ENCODE measurements around the gene GALNT14. TPM values are rescaled to one million over a fixed set of nuclear protein-coding genes. Genes with fewer than 3 reads are reported as not detected.
A peak's percentile ranks its signal among the peaks of the same experiment; 100 is the strongest.

GALNT14 gene
- total RNA-seq, 1 experiment from 2014 or later, result 2.7 TPM

DNA sequence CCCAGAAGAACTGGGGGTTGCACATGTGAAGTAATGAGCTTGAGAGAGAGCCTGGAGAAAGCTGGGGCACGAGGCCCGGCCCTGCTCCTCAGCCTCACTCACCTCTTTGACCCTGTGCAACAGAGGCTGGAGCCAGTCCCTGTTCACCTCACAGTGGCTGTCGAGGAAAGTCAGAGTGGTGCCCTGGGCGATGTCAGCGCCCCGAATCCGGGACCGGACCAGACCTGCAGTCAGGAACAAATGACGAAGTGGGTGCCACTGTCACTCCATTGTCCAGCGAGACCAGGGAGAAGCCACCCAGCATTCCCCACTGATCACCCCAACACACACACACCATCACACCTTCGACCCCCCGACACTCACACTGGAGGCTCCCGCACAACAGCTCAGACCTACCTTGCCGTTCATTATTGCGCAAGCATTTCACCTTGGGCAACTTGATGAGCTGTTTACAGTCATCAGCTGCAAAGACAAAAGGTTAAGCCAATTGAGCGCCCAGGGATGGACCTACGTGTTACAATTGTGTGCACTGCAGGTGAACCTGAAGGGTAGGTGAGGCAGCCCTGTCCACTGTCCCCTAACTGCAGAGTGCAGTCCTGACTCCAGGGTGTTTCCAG, 182.6 kb downstream of the GALNT14 start:
- Histone ChIP-seq H2AFZ (ENCODE audit: low read length) (no peak overlapping the region), H2BK15ac (ENCODE audit: low read depth, low read length) (no peak overlapping the region), H4K8ac (replicated peaks; ENCODE audit: insufficient read length, low read depth, low read length) (no peak overlapping the region), H3K23me2 (ENCODE audit: insufficient read length, low read depth, low read length, poor library complexity, severe bottlenecking) (no peaks in the 10 kb centered on the region), H2BK120ac (ENCODE audit: low read depth, low read length, poor library complexity, severe bottlenecking) (no peak overlapping the region), H3K4me1 (ENCODE audit: insufficient read depth, low read length) (no peaks in the 10 kb centered on the region; the same call in 1 of the 2 replicates), H2BK20ac (ENCODE audit: low read depth, low read length, poor library complexity, severe bottlenecking) (no peak overlapping the region), H3T11ph (ENCODE audit: low read length) (no peak overlapping the region), H3K4ac (ENCODE audit: low read depth, low read length) (no peak overlapping the region), H3K27ac (ENCODE audit: insufficient read length, low read depth, low read length) (no peak overlapping the region), H4K5ac (ENCODE audit: insufficient read length, low read depth, low read length) (no peak overlapping the region), H3K79me1 (ENCODE audit: insufficient read depth, low read depth, low read length, poor library complexity, severe bottlenecking) (no peaks in the 10 kb centered on the region), H3K14ac (ENCODE audit: insufficient read depth, low read length) (no peak overlapping the region), H3K27me3 (ENCODE audit: insufficient read depth, low read length) (no peaks in the 10 kb centered on the region), H3K56ac (ENCODE audit: insufficient read length, low read depth, low read length) (no peak overlapping the region), H3K4me2 (ENCODE audit: insufficient read depth, insufficient read length, low read length) (no peak overlapping the region), H3K79me2 (ENCODE audit: insufficient read depth, low read length) (no peaks in the 10 kb centered on the region), H3K23ac (ENCODE audit: insufficient read length, low read depth, low read length) (no peak overlapping the region), H2AK5ac (ENCODE audit: insufficient read length, low read length) (no peak overlapping the region), H3K9ac (ENCODE audit: extremely low read depth, insufficient read length, low read length) (no peak overlapping the region), H3K18ac (ENCODE audit: insufficient read length, low read depth, low read length) (no peak overlapping the region), H3K9me3 (ENCODE audit: control insufficient read depth, low read depth, low read length) (no peaks in the 10 kb centered on the region), H2BK5ac (ENCODE audit: insufficient read length, low read length) (no peak overlapping the region), H2BK12ac (ENCODE audit: insufficient read length, low read depth, low read length) (no peak overlapping the region), H4K20me1 (ENCODE audit: control insufficient read depth, insufficient read depth, insufficient read length) (no peaks in the 10 kb centered on the region), H4K91ac (ENCODE audit: insufficient read length, low read depth, low read length) (no peak overlapping the region)
- Mint-ChIP-seq H3K4me1 (peaks cover 9 to 13% of the 10 kb centered on the region in 2 experiments), H3K4me3 (no peak overlapping the region), H3K27me3 (ENCODE audit: low read depth) (no peaks in the 10 kb centered on the region; the same call in 1 of the 2 replicates), H3K9me3 (peaks cover 0 to 1% of the 10 kb centered on the region in 2 experiments; a peak in 2 of 5 replicates), H3K27ac (peak overlapping the region in 1 of 3 experiments; percentile 87; a peak in 2 of 7 replicates), H3K36me3 (ENCODE audit: insufficient read depth in 1 of 3, low read depth in 3 of 3) (no peaks in the 10 kb centered on the region)
- TF ChIP-seq, protein P1, sequence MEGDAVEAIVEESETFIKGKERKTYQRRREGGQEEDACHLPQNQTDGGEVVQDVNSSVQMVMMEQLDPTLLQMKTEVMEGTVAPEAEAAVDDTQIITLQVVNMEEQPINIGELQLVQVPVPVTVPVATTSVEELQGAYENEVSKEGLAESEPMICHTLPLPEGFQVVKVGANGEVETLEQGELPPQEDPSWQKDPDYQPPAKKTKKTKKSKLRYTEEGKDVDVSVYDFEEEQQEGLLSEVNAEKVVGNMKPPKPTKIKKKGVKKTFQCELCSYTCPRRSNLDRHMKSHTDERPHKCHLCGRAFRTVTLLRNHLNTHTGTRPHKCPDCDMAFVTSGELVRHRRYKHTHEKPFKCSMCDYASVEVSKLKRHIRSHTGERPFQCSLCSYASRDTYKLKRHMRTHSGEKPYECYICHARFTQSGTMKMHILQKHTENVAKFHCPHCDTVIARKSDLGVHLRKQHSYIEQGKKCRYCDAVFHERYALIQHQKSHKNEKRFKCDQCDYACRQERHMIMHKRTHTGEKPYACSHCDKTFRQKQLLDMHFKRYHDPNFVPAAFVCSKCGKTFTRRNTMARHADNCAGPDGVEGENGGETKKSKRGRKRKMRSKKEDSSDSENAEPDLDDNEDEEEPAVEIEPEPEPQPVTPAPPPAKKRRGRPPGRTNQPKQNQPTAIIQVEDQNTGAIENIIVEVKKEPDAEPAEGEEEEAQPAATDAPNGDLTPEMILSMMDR (conservative IDR thresholded peaks at IDR 0.05), result no peak
- no peak for DNase-seq
- no CpG with 5 or more reads among the region's 17 CpGs for WGBS (ENCODE audit: extremely low coverage, insufficient read length, low lambda C conversion rate)

Measured in H9 (cell line).